Measurements from ENCODE around the gene UPP1.
"Not testable (repeated sequence)": the region's sequence is repeated elsewhere in the genome, so short reads cannot be mapped to it uniquely, and the experiment has no call there.

UPP1 gene

GRCh38 chr7:48067475-48067874, 21.6 kb upstream of the UPP1 start:
- no peak for DNase-seq (ENCODE audit: extremely low read depth, low read depth)
- no peak for TF ChIP-seq CTCF (IDR thresholded peaks at IDR 0.05; ENCODE audit: low read depth, low read length)

GRCh38 chr7:48074204-48074654, 14.8 kb upstream of the UPP1 start:
- no peak for DNase-seq (ENCODE audit: extremely low read depth, low read depth)
- no peak for TF ChIP-seq CTCF (IDR thresholded peaks at IDR 0.05; ENCODE audit: low read depth, low read length)

- DNase-seq (ENCODE audit: extremely low read depth, low read depth): no peak
- TF ChIP-seq CTCF (IDR thresholded peaks at IDR 0.05; ENCODE audit: low read depth, low read length): no peak
Observed at GRCh38 chr7:48077423-48077822, 11.6 kb upstream of the UPP1 start.

GRCh38 chr7:48078470-48078869, 10.6 kb upstream of the UPP1 start:
- TF ChIP-seq CTCF (IDR thresholded peaks at IDR 0.05; ENCODE audit: low read depth, low read length): no peak
- no peak for DNase-seq (ENCODE audit: extremely low read depth, low read depth)

GRCh38 chr7:48082378-48082777, 6.7 kb upstream of the UPP1 start:
- DNase-seq (ENCODE audit: extremely low read depth, low read depth): not testable (repeated sequence)

GRCh38 chr7:48083114-48083830, 5.8 kb upstream of the UPP1 start:
- DNase-seq (ENCODE audit: extremely low read depth, low read depth): no peak
- no peak for TF ChIP-seq CTCF (IDR thresholded peaks at IDR 0.05; ENCODE audit: low read depth, low read length)

- TF ChIP-seq CTCF (IDR thresholded peaks at IDR 0.05; ENCODE audit: low read depth, low read length): no peak
- DNase-seq (ENCODE audit: extremely low read depth, low read depth): peak; percentile 93
Observed at GRCh38 chr7:48084727-48085432, 4.2 kb upstream of the UPP1 start.

Data from AG09319 (cell line).